GM10847 (cell line): Measurements from ENCODE around the gene KDF1.

Source experiments
- POLR2A ChIP-seq: IDR thresholded peaks from 2 replicates; pipeline ENCODE4 v1.6.1; 2011; ENCODE audit not compliant: insufficient read length; ENCODE audit errors: extremely low read depth

The KDF1 gene, protein sequence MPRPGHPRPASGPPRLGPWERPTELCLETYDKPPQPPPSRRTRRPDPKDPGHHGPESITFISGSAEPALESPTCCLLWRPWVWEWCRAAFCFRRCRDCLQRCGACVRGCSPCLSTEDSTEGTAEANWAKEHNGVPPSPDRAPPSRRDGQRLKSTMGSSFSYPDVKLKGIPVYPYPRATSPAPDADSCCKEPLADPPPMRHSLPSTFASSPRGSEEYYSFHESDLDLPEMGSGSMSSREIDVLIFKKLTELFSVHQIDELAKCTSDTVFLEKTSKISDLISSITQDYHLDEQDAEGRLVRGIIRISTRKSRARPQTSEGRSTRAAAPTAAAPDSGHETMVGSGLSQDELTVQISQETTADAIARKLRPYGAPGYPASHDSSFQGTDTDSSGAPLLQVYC

DNA sequence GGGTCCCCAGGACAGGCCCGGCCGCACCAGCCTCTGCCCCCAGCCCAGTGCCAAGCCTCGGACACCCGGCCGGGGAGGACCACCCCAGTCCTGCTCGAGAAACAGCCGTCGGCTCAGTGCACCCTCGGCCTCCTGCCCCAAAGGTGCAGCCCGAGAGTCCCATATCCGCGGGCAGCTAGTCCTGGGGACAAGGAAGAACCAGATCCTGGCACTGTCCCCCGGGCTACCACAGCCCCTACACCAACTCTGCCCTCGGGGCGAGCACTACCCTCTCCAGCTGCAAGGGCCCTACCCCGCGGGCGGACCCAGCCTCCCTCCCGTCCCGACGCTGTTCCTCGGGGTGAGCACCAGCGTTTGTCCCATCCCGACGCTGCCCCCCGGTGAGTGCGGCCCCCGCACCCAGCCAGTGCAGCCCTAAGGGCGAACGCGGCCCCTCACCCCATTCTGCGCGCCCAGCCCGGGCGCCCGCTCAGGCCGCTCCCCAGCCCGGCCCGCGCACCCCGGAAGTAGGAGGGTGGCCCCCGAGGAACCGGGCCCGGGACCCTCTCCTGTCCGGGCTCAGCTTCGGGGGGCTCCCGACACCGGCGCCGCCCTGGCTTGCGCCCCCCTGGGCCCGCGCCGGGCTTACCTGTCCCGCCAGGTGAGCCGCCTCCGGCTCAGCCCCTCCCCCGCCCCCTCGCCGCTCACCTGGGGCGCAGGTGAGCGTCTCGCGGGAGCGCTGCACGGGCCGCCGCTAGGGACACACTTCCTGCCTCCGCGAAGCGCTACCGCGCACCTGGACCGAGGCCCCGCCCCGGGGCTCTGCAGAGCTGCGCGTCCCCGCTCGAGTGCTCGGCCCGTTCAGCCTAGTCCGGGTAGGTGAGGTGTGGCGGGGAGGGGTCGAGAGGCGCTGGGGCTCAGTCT, at the start of gene KDF1:
KDF1 (minus strand) TSS at position 747 of the 903 bp plus-strand sequence. CDS start 8,088 bp downstream, outside the sequence.
- no peak for TF ChIP-seq POLR2A

DNA sequence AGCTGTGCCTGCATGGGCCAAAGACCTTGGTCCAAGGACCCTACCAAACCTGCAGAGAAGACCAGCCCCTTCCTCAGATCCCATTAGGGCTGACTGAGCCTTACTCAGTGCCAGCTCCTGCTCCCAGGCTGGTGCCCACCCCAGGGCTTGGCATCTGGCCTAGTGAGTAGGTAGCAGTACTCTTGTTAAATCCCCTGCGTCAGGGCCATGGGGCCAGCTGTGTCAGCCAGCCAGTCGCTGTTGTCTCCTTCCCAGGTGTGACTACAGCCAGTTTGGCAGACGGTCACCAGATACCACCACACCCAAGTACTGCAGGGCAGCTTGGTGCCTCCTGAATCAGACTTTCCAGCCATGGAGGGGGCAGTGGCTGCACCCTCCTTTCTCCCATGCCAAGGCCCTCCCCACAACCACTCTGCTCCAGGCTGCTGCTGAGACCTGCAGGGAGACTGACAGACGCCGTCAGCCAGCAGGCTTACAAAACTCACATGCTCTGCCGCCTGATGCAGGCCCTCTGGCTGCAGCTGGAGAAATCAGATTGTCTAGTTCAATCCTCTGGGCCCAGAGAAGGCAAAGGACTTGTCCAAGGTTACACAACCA, 49.4 kb upstream of the KDF1 start:
- TF ChIP-seq POLR2A: no peak

DNA sequence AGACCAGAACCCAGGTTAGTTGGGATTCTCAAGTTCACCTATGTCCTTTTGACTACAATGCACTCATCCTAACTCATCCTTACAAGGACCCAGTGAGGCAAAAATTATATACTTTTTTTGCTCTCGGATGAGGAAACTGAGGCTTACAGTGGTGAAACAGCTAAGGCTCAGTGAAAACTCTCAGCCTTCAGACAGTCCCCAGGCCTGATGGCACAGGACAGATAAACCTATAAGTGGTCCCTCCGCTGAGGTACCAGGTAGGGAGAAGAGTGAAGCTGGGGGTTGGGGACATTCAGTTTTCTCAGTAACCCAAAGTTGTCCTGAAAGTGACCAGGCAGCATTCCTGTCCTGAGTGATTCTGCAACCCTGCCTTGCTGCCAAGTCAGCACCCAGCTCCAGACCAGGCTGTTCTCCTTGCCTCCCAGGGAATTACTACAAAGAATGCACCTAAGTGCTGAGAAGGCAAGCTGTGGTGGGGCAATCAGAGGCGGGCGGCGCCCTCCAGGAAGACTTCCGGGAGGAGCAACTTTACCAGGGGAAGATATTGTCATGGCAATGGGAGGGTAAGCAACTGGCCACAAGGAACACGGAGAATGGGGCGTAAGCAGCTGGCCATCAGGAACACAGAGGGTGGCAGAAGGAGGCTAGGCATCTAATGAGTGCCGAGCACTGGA, 47.8 kb upstream of the KDF1 start:
- no peak for TF ChIP-seq POLR2A

DNA sequence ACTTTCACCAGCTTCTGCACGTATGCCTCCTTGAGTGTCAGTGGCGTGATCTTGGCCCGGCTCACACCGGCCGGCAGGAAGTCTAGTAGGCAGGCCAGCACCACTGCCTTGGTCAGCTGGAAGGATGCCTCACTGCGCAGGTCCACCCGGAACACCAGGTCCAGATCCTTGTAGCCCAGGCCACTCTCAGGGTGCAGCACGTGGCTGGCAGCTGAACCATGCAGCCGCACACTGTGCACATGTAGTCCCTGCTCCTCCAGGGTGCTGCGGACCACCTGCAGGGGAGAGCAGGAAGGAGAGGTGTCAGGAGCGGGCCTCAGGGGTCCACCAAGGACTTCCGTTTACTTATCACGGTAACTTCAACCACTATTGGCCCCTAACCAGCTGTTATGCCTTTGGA, 46.4 kb upstream of the KDF1 start:
- no peak for TF ChIP-seq POLR2A

DNA sequence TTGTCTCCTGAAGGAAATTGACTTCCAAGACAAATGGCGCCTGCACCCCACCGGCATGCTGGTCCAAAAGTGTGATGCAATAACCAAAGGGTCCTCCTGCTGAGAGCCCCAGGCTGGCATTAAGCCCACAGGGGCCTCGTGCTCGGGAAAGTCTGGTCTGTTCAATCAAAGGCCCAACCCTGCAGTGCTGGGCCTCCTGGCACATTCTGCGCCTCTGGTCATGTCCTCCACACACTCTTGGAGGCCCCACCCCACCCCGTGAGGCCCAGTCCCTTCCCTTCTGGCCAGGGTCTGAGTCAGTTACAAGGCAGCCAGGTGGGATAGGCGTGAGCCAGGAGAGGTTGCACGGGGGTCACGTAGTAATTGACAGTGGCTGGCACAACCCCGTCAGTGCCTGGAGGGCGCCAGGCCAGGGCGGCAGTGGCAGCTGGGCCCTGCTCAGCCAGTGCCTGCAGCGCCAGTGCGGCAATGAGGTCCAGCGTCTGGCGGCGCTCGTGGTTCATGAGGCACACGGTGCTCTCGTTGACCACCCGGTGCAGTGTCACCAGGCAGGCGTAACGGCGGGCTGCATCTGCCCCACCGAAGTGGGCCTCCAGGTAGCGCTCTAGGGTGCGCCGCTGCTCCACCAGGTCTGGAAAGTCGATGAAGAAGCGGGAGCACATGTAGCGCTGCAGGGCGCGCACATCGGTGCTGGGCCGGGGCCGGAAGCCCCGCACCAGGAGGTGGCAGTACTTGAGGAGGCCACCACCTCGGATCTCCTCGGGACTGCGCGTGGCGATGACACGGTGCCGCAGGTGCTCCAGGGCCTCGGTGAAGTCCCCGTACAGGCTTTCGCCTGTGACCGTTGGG, 45.6 kb upstream of the KDF1 start:
- no peak for TF ChIP-seq POLR2A

DNA sequence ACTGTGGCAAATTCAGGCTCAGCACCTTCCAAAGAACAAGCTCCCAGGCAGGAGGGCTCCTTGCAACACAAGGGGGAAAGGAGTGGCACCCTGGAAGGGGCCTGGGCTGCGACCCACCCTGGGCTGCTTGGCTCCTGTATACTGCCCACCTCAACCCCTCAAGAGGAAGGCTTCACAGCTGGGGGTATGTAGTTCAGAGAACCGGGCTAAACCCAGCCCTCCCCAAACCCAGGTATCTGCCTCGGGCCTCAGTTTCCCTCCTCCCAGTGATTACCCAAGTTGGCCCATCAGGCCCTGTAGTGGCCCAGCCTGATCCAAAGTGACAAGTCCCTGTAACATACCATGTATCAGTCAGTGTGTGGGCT, 44.9 kb upstream of the KDF1 start:
- TF ChIP-seq POLR2A: no peak

DNA sequence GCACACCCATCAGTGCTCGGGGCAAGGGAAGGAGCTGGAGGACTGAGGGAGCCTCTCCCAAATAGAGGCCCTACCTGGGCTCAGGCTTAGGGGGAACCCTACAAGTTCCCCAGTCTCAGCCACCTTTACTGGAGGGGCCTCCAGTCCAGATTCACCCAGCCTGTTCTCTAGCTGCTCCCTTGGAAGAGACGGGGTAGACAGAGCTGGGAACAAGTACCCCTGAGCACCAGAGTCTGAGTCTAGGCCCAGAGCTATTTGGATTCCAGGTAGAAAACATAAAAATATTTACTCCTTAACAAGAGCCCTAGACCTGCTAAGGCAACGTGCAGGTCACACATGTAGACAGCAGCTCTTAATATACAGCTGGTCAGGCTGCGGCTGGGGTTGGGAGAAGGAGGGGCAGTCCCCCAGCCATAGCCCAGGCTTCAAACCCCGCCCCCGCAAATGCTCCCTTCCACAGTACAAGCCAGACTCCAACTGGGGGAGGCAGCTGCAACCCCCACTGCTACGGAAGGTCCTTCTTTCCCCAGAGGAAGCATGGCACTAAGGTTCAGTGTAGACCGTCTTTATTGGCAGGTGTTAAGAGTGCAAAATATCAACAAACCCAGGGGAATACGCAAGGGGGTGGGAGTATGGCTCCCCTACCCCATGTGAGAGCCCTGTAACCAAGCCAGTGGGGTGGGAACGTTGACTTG, 44.4 kb upstream of the KDF1 start:
- TF ChIP-seq POLR2A: no peak

DNA sequence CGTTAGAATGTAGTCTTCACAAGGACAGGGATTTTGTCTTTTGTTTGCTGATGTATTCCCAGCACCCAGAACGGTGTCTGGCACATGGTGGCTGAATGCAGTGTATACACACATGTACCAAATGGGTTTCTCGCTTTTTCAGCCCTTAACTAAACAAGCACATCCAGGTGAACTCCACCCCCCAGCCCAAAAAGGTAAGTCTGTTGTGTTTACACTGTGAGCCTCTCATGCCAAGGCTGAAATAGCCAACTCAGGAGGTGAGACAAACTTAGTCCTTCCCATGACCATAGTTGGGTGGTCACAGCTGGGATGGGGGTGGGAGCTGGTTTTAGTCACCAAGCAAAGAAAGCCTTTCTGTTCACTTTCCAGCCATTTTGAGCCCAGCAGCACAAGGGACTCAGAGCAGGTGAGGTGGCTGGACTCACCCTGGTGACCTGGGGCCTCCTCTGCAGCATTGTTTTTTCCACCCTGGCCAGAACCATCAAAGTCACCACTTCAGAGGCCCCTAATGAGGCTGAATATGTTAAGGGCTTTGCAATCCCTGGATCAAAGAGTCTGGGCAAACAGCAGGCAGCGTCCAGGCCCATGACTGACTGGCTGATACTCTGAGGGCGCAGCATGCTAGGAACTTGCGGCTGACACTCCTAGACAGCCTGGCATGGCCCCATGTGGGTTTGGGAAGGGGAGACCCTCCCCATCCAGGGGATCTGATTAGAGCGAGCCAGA, 43.6 kb upstream of the KDF1 start:
- TF ChIP-seq POLR2A: no peak

DNA sequence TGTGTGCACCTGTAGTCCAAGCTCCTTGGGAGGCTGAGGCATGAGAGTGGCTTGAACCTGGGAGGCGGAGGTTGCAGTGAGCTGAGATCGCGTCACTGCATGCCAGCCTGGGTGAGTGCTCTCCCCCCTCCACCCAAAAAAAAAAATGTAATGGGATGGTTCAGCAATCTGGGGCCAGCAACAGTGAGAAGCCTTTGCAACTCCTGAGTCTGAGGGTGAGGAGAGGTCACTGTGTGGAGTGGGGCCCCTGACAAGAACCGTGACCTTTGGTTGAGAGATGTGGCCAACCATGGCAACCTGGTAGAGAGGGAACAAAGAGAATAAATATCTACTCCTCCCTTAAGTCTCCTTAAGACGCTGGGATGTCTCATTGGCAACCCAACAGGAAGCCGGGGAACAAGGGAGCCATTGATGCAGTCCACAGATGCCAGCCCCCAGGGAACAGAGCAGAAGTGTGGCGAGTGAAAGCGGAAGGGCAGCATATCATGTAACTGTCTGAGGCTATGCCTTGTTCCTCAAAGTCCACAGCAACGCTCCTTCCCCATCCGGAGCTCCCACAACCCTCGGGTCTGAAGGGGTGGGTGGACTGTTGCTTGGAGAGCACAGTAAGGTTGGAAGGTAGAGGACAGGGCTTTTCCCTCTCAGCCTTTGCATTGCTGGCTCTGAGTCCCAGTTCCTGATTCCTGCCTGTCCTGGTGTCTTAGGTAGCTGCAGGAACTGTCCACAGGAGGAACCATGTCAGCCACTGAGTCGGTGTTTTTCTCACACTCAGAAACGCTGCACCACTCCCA, 41.5 kb upstream of the KDF1 start:
- TF ChIP-seq POLR2A: no peak

DNA sequence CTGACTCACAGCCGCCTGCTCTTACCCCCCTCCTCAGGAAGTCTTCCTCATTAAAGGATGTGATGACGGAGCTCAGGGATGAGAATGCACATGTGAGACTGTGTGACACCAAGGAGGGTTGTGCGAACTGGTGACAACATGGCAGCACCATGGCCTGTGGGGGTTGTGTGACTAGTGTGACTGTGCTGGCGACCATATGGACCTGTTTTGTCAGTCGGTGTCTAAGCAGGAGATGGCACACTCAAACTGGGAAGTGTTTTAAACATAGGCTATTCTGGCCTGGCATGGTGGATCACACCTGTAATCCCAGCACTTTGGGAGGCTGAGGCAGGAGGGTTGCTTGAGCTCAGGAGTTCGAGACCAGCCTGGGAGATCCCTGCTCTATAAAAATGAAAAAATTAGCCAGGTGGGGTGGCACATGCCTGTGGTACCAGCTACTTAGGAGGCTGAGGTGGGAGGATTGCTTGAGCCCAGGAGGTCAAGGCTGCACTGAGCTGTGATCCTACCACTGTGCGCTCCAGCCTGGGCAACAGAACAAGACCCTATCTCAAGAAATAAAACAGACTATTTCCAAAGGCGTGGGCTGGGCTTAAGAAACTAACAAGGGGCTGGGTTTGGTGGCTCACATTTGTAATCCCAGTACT, 40.7 kb upstream of the KDF1 start:
- TF ChIP-seq POLR2A: no peak

DNA sequence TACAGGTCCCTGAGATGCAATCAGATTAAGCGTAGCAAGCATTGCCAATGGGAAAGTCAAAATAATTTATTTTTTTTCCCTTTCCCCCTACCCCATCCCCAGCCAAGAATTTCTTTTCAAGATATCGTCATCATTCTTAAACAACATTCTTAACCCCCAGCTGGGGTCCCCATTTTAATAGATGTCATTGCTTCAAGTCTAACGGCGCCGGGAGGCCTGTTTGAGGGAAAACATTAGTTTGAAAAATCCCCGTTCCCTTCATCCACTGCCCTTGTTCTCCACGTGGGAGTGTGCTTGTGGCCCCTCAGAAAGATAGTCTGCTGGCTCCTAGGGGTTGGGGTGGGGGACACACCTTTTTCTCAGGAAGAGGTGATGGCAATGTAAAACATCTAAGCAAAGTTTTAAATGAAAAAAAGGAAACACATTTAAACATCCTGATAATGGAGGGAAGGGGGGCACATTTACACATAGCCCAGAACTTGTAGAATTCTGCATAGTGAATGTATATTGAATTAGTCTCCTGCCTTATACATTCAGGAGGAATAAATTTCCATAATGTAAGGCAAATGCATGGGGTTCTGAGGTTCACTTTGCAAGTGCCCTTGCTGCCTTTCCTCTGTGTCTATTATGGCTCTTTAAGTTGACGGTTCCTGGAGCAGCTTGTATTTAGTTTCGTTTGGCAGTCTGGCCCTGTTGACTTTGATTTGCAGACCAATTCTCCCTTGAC, 40.0 kb upstream of the KDF1 start:
- TF ChIP-seq POLR2A: no peak
